ENCODE data around the gene MIPOL1. TPM values are rescaled to one million over a fixed set of nuclear protein-coding genes. Genes with fewer than 3 reads are reported as not detected.
"Not testable (repeated sequence)": the region's sequence is repeated elsewhere in the genome, so short reads cannot be mapped to it uniquely, and the experiment has no call there.

MIPOL1 gene
- total RNA-seq, 2 donors from 2014 or later = 16.7 to 19.6 TPM

DNA sequence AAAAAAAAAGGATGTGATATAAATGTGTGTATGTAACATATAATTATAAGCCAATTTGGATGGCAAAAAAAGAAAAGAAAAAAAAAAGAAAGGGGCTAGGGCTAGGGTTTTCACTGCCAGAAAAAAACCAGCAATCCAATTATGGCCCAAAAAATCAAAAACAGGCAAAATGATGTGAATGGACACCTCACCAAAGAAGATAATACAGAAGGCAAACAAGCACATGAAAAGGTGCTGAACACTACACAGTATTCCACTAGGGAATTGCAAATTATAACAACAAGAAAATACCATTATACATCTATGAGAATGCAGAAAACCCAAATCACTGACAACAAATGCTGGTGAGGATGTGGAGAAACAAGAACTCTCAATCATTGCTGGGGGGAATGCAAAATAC, 12.1 kb upstream of the MIPOL1 start:
- no peak for DNase-seq (ENCODE audit: low spot score)
- intact Hi-C loops (cut with DNase I) = no loop called here

GRCh38 chr14:37186865-37187264, 10.9 kb upstream of the MIPOL1 start:
- DNase-seq (ENCODE audit: low spot score) = no peak
- intact Hi-C loops (cut with DNase I) = no loop called here

DNA sequence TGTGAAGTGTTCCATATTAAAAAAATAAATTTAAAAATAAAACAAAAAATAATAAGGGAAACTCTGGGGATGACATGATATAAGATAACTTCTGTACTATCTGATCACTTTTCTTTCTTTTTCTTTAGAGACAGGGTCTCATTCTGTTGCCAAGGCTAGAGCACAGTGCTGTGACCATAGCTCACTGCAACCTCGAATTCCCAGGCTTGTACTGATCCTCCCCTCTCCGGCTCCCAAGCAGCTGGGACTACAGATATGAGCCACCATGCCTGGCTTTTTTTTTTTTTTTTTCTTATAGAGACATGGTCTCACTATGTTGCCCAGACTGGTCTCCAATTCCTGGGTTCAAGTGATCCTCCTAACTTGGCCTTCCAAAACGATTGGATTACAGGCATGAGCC, 10.4 kb upstream of the MIPOL1 start:
- intact Hi-C loops (cut with DNase I) = no loop called here

GRCh38 chr14:37187840-37188577, 9.7 kb upstream of the MIPOL1 start:
- intact Hi-C loops (cut with DNase I); DNase-seq (ENCODE audit: low spot score): not testable (repeated sequence)

More for the DNA sequence above, 10.4 kb upstream of the MIPOL1 start:
- no peak for DNase-seq (ENCODE audit: low spot score)

- intact Hi-C loops (cut with DNase I); DNase-seq (ENCODE audit: low spot score): not testable (repeated sequence)
These were observed 8.0 kb upstream of the MIPOL1 start for GRCh38 chr14:37189733-37190132.

GRCh38 chr14:37194698-37195097, 3.0 kb upstream of the MIPOL1 start:
- intact Hi-C loops (cut with DNase I) = no loop called here
- DNase-seq (ENCODE audit: low spot score) = no peak

DNA sequence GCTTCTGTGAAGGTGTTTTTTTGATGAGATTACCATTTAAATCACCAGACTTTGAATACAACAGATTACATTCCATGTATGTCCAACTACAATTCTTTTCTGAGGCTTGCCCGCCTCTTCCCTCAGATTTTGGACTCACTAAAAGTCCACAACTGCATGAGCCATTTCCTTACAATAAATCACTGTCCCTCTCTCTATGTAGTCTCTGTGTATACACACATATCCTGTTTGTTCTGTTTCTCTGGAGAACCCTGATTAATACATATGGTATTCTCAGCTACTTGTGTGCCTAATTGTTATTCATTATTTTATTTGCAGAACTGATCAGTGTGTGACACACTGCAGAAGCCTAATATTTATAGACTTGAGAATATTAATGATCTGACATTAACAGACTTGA, 2.4 kb upstream of the MIPOL1 start:
- DNase-seq (ENCODE audit: low spot score) = no peak
- intact Hi-C loops (cut with DNase I) = no loop called here

GRCh38 chr14:37196604-37197420, 925 bp upstream of the MIPOL1 start:
- intact Hi-C loops (cut with DNase I) = no loop called here
- no peak for DNase-seq (ENCODE audit: low spot score)

GRCh38 chr14:37198273-37198598, 499 bp downstream of the MIPOL1 start:
- intact Hi-C loops (cut with DNase I) = no loop called here
- no peak for DNase-seq (ENCODE audit: low spot score)

DNA sequence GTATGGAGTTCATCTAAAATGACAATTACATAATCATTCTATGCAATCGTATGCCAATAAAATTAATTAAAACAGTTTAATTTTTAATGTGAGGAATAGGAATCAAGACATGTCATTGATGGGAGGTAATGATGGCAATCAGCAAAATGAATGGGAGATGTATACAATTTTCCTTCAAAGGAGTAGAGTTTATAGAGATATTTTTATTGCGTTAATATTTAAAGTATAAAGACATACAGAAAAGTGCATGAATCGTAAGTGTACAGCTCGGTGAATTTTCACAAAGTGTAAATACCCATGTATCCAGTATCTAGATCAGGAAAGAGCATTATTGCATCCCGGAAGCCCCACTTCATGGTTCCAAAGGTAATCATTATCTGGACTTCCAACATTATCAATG, 1.2 kb downstream of the MIPOL1 start:
- DNase-seq (ENCODE audit: low spot score) = no peak

DNA sequence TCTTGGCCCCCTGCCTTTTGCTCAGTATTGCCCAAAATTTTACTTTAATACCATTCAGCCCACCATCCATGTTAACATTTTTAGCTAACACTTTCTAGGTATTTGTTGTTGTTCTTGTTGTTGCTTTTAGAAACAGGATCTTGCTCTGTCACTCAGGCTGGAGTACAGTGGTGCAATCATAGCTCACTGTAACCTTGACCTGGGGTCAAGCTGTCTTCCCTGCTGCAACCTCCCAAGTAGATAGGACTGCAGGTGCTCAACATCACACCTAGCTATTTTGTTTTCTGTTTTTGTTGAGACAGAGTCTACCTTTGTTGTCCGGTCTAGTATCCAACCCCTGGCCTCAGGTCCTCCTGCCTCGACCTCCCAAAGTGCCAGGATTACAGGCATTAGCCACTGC, 4.0 kb downstream of the MIPOL1 start:
- no peak for DNase-seq (ENCODE audit: low spot score)
- intact Hi-C loops (cut with DNase I) = no loop called here

More for the DNA sequence above, 1.2 kb downstream of the MIPOL1 start:
- intact Hi-C loops (cut with DNase I) = no loop called here

DNA sequence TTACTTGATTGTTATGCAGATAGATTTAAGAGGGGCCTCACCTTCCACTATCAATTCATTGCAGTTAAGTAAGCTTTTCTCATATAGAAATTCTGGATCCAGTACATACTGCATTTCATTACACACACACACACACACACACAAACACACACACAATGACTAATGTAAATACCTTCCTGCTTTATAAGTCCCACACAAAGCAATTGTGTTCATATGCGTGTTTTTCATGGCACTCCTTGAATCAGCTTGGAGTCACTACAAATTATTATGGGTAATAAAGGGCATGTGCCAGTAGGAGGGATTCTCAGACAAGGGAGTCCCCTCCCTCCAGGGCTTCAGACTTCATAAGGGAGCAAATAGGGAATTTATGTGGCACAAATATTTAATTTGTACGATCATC, 4.5 kb downstream of the MIPOL1 start:
- intact Hi-C loops (cut with DNase I) = no loop called here

GRCh38 chr14:37202812-37203211, 5.1 kb downstream of the MIPOL1 start:
- DNase-seq (ENCODE audit: low spot score) = no peak
- intact Hi-C loops (cut with DNase I) = no loop called here

More for the DNA sequence above, 4.5 kb downstream of the MIPOL1 start:
- DNase-seq (ENCODE audit: low spot score) = no peak

GRCh38 chr14:37203423-37203822, 5.7 kb downstream of the MIPOL1 start:
- DNase-seq (ENCODE audit: low spot score) = no peak
- intact Hi-C loops (cut with DNase I) = no loop called here

GRCh38 chr14:37205623-37206605, 8.2 kb downstream of the MIPOL1 start:
- DNase-seq (ENCODE audit: low spot score); intact Hi-C loops (cut with DNase I): not testable (repeated sequence)

DNA sequence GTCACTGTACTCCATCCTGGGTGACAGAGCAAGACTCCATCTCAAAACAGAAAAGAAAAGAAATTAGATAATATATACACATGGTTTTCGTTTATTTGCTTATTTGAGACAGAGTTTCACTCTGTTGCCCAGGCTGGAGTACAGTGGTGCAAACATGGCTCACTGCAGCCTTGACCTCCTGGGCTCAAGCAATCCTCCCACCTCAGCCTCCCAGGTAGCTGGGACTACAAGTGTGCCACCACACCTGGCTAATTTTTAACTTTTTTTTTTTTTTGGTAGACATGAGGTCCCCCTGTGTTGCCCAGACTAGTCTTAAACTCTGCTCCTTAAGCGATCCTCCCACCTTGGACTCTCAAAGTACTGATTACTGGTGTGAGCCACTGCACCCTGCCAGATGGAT, 11.9 kb downstream of the MIPOL1 start:
- DNase-seq (ENCODE audit: low spot score); intact Hi-C loops (cut with DNase I): not testable (repeated sequence)

DNA sequence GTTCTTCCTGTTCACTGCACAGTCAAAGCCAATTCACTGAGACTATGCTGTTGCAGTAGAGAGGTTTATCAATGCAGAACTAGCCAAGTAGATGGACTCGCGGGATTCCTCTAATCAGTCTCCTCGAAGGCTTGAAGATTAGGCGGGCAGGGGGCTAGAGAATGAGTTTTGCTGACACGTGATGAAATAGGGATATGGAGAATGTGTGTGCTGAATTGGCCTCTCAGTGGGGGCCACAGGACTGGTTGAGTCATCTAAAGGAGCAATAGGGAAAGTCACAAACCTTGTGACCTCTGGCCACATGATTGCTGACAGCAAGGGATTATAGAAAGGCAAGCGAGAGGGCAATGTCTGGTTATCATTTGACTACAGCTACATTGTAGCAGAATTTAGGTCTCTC, 12.7 kb downstream of the MIPOL1 start:
- intact Hi-C loops (cut with DNase I) = no loop called here
- DNase-seq (ENCODE audit: low spot score) = no peak

DNA sequence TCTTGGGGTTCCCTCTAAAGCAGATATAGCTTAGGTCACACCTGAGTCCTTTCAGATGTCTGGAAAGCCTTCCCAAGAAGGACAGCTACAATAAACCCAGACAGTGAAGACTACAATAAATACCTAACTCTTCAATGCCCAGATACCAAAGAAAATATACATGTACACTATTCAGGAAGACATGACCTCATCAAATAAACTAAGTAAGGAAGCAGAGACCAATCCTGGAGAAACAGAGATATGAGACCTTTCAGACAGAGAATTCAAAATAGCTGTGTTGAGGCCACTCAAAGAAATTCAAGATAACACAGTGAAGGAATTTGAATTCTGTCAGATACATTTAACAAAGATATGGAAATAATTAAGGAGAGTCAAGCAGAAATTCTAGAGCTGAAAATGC, 15.3 kb downstream of the MIPOL1 start:
- intact Hi-C loops (cut with DNase I) = no loop called here
- DNase-seq (ENCODE audit: low spot score) = no peak

GRCh38 chr14:37215345-37215744, 17.6 kb downstream of the MIPOL1 start:
- intact Hi-C loops (cut with DNase I) = no loop called here
- DNase-seq (ENCODE audit: low spot score) = no peak

- intact Hi-C loops (cut with DNase I) = no loop called here
These were observed 23.3 kb downstream of the MIPOL1 start for GRCh38 chr14:37221073-37221472.

More at GRCh38 chr14:37221073-37221472, 23.3 kb downstream of the MIPOL1 start:
- DNase-seq (ENCODE audit: low spot score) = no peak
